LoVo (cell line): Measurements from ENCODE around the gene FEN1.

Experiments used
- DNase-seq: peaks from one replicate; pipeline ENCODE4 v3.0.0-alpha.2; 2016; ENCODE audit warnings: low spot score

The FEN1 gene

GRCh38 chr11:61841636-61842527 is 49.2 kb downstream of the FEN1 start:
- DNase-seq, result no peak

- no peak for DNase-seq
These were observed 49.8 kb downstream of the FEN1 start for GRCh38 chr11:61842528-61842820.

- DNase-seq, result no peak
These were observed 52.3 kb downstream of the FEN1 start for GRCh38 chr11:61844909-61845565.

- DNase-seq, result no peak
These were observed 53.8 kb downstream of the FEN1 start for GRCh38 chr11:61846362-61847020.
